Muscle layer of colon (tissue), 2 donors: ENCODE measurements around the gene DNAJC22.

Experiments
- H3K27ac ChIP-seq: one replicate; pipeline ENCODE4 v1.7.0; 2013; ENCODE audit warnings: low read depth, mild to moderate bottlenecking, low read length, moderate library complexity
- H3K27me3 ChIP-seq, 2 donors: one replicate each; pipeline ENCODE4 v1.7.0; 2013; ENCODE audit warnings: low read length in 2 of 2, mild to moderate bottlenecking in 2 of 2; ENCODE audit not compliant: insufficient read depth in 2 of 2, control insufficient read depth in 1 of 2
- H3K36me3 ChIP-seq: one replicate; pipeline ENCODE4 v1.7.0; 2013; ENCODE audit warnings: mild to moderate bottlenecking, low read length; ENCODE audit not compliant: insufficient read depth
- H3K4me1 ChIP-seq: one replicate; pipeline ENCODE4 v1.7.0; 2013; ENCODE audit warnings: mild to moderate bottlenecking, low read length; ENCODE audit not compliant: insufficient read depth
- H3K4me3 ChIP-seq, 2 donors: one replicate each; pipeline ENCODE4 v1.7.0; 2013; ENCODE audit warnings: low read length in 2 of 2, low read depth in 1 of 2, mild to moderate bottlenecking in 1 of 2, moderate library complexity in 1 of 2
- H3K9ac ChIP-seq: one replicate; pipeline ENCODE4 v1.7.0; 2013; ENCODE audit warnings: low read length
- H3K9me3 ChIP-seq: one replicate; pipeline ENCODE4 v1.7.0; 2013; ENCODE audit warnings: mild to moderate bottlenecking, low read length
- donor health status: abdominal sarcoma.
- donor health status: Adenocarcinoma of cecum.

DNAJC22 gene

GRCh38 chr12:49400304-49400703 is 53.6 kb downstream of the DNAJC22 start:
- no peaks in the 10 kb centered on the region for H3K27me3 ChIP-seq
- no peak overlapping the region for H3K9ac ChIP-seq
- no peak overlapping the region for H3K27ac ChIP-seq
- H3K9me3 ChIP-seq: no peaks in the 10 kb centered on the region
- no peaks in the 10 kb centered on the region for H3K36me3 ChIP-seq
- H3K4me3 ChIP-seq: no peak overlapping the region
- no peaks in the 10 kb centered on the region for H3K4me1 ChIP-seq
